Measurements from ENCODE around the gene TRERF1.

The TRERF1 gene

GRCh38 chr6:42451333-42452170 is at the start of gene TRERF1:
Gene TRERF1, minus strand, starts transcription at chr6:42451926. Its CDS starts 182,336 bp downstream, at chr6:42269590.
- peak; percentile 66 for DNase-seq
- Histone ChIP-seq H3K27me3 (replicated peaks) (no peaks in the 10 kb centered on the region), H3K4me3 (ENCODE audit: low read depth, low read length) (peak within 1 kb of the TSS; percentile 77), H3K36me3 (replicated peaks) (no peaks in the 10 kb centered on the region), H3K27ac (peak within 1 kb of the TSS; percentile 78)
- in situ Hi-C loops (cut with HindIII; ENCODE audit: low pct_ligation_motif_present, low sequenced_read_pairs), result no loop called here
- TF ChIP-seq, protein P1, sequence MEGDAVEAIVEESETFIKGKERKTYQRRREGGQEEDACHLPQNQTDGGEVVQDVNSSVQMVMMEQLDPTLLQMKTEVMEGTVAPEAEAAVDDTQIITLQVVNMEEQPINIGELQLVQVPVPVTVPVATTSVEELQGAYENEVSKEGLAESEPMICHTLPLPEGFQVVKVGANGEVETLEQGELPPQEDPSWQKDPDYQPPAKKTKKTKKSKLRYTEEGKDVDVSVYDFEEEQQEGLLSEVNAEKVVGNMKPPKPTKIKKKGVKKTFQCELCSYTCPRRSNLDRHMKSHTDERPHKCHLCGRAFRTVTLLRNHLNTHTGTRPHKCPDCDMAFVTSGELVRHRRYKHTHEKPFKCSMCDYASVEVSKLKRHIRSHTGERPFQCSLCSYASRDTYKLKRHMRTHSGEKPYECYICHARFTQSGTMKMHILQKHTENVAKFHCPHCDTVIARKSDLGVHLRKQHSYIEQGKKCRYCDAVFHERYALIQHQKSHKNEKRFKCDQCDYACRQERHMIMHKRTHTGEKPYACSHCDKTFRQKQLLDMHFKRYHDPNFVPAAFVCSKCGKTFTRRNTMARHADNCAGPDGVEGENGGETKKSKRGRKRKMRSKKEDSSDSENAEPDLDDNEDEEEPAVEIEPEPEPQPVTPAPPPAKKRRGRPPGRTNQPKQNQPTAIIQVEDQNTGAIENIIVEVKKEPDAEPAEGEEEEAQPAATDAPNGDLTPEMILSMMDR (IDR thresholded peaks at IDR 0.05; ENCODE audit: low read depth, low read length, missing control alignments), result no peak

DNA sequence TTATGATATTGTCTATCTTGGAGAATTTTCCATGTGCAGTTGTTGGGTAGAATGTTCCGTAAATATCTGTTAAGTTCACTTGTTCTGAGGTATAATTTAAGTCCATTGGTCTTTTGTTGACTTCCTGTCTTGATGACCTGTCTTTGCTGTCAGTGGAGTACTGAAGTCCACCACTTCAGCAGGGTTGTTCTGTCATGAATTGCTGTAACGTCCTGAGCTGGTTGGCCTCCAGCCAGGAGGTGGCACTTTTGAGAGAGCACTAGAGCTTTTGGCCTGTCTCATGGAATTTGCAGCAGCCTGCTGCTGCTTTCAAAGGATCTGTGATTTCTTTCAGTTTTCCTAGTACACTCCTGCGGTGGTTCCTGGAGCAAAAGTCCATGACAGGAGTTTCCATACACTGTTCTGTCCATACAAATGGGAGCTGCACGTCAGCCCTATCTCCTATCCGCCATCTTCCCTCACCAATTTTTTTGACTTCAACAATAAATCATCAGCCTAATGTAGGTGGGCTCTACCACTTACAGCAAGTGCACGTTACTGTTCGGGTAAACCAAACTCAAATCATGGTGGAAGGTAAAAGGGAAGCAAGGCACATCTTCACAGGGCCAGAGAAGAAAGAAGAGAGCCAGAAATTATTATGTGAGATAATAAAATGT is 46.9 kb upstream of the TRERF1 start:
- DNase-seq, result no peak
- in situ Hi-C loops (cut with HindIII; ENCODE audit: low pct_ligation_motif_present, low sequenced_read_pairs), result no loop called here
- Histone ChIP-seq H3K4me3 (ENCODE audit: low read depth, low read length) (no peak overlapping the region), H3K36me3 (replicated peaks) (no peaks in the 10 kb centered on the region), H3K27ac (no peak overlapping the region), H3K27me3 (replicated peaks) (no peaks in the 10 kb centered on the region)
- TF ChIP-seq, protein P1 (IDR thresholded peaks at IDR 0.05; ENCODE audit: low read depth, low read length, missing control alignments), result no peak

GRCh38 chr6:42493914-42494539 is 42.3 kb upstream of the TRERF1 start:
- Histone ChIP-seq H3K27me3 (replicated peaks) (no peaks in the 10 kb centered on the region), H3K36me3 (replicated peaks) (no peaks in the 10 kb centered on the region), H3K27ac (no peak overlapping the region), H3K4me3 (ENCODE audit: low read depth, low read length) (no peak overlapping the region)
- no peak for DNase-seq
- in situ Hi-C loops (cut with HindIII; ENCODE audit: low pct_ligation_motif_present, low sequenced_read_pairs), result no loop called here
- TF ChIP-seq, protein P1 (IDR thresholded peaks at IDR 0.05; ENCODE audit: low read depth, low read length, missing control alignments), result no peak

- in situ Hi-C loops (cut with HindIII; ENCODE audit: low pct_ligation_motif_present, low sequenced_read_pairs), result no loop called here
- DNase-seq, result no peak
- no peaks in the 10 kb centered on the region for H3K27me3 ChIP-seq (replicated peaks)
- no peak overlapping the region for H3K4me3 ChIP-seq (ENCODE audit: low read depth, low read length)
- TF ChIP-seq, protein P1 (IDR thresholded peaks at IDR 0.05; ENCODE audit: low read depth, low read length, missing control alignments), result no peak
- H3K36me3 ChIP-seq (replicated peaks), result no peaks in the 10 kb centered on the region
- no peak overlapping the region for H3K27ac ChIP-seq
Measured at GRCh38 chr6:42488129-42488528, 36.4 kb upstream of the TRERF1 start.

GRCh38 chr6:42484261-42484660 is 32.5 kb upstream of the TRERF1 start:
- Histone ChIP-seq H3K27ac (no peak overlapping the region), H3K36me3 (replicated peaks) (no peaks in the 10 kb centered on the region), H3K27me3 (replicated peaks) (no peaks in the 10 kb centered on the region), H3K4me3 (ENCODE audit: low read depth, low read length) (no peak overlapping the region)
- TF ChIP-seq, protein P1 (IDR thresholded peaks at IDR 0.05; ENCODE audit: low read depth, low read length, missing control alignments), result no peak
- DNase-seq, result no peak
- in situ Hi-C loops (cut with HindIII; ENCODE audit: low pct_ligation_motif_present, low sequenced_read_pairs), result no loop called here
